ENCODE measurements around the gene NLGN3.

NLGN3 gene

DNA sequence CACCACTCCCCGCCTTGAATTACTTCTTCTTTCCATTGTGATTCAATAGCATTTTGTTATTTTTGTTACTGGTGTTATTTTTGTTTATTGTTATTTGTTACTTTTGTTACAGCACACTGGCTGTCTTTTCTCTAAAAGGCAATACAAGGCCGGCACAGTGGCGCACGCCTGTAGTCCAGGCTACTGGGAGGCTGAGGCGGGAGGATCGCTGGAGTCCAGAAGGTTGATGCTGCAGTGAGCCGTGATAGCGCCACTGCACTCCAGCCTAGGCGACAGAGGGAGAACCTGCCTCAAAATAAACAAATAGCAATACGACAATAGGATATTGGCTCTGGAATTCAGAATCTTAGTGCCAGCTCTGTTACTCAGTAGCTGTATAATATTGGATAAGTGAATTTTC lies 27.3 kb upstream of the NLGN3 start:
- no peak overlapping the region for H3K27ac ChIP-seq
- no peak for DNase-seq (ENCODE audit: low read depth, low spot score)

DNA sequence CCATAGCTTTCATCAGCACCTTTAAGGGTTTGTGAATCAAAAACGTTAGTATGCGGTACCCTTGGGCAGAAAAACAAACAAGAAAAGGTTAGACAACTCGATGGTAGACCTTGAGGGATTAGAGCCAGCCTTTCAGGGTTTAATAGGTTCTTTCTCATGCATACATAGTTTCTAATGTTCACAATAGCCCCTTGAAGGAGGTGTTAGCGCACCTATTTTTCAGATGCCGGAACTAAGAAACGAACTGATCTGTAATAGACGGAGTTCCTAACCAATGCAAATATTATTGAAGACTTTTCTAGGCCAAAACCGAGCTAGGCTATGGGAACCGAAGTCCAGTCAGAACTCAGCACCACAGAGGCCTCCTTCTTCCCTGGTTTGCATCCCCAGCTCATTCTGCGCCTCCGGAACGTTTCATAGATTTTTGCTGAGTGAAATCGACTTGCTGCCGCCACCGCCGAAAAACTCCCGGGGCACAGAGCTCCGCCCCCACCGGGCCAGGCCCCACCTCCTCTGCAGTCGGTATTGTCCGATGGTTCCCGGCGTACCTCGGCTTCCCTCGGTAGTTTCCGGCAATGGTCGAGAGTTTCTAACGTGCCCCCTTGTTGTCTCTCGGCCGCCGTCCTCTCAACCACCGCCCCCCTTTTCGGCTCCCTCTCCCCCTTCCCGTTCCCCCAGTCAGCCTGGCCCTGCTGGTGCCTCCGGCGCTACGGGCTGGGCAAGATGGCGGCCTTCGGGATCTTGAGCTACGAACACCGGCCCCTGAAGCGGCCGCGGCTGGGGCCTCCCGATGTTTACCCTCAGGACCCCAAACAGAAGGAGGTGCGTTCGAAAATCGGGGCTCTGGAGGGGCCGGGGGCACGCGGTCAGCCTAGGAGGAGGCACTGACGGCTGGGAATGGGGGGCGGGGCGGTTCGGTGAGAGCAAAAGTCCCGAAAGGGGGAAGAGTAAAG lies 26.3 kb upstream of the NLGN3 start, which contains the start of gene MED12:
MED12 (plus strand) TSS at position 565 of the 953 bp plus-strand sequence; CDS start at position 724, 159 bp downstream.
- no peak for DNase-seq (ENCODE audit: low read depth, low spot score)
- peak within 1 kb of the TSS; percentile 12 for H3K27ac ChIP-seq

DNA sequence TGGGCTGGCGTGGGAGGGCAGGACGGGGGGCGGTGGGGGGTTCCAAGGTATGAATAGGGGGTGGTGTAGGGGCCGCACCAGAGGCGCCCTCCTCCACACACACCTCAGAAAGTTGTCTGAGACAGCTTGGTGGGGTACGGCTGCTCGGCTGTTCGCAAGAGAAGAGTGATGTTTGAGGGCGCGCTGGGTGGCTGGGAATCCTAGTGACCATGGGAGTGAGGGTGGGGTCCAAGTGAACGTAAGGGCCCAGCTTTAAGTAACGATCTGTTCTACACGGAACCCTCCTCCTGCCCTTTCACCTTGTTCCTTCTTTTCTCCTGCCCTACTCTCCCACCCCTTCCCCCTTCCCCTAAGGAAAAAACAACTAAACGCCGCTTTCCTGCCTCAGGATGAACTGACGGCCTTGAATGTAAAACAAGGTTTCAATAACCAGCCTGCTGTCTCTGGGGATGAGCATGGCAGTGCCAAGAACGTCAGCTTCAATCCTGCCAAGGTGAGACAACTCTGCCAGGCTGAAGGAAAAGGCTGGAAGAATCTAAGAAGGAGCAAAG lies 25.6 kb upstream of the NLGN3 start:
- peak overlapping the region; percentile 12 for H3K27ac ChIP-seq
- DNase-seq (ENCODE audit: low read depth, low spot score), result no peak

GRCh38 chrX:71128166-71128833 lies 16.3 kb upstream of the NLGN3 start:
- no peak overlapping the region for H3K27ac ChIP-seq
- no peak for DNase-seq (ENCODE audit: low read depth, low spot score)

GRCh38 chrX:71128915-71129765 lies 15.5 kb upstream of the NLGN3 start:
- no peak overlapping the region for H3K27ac ChIP-seq
- DNase-seq (ENCODE audit: low read depth, low spot score), result no peak

DNA sequence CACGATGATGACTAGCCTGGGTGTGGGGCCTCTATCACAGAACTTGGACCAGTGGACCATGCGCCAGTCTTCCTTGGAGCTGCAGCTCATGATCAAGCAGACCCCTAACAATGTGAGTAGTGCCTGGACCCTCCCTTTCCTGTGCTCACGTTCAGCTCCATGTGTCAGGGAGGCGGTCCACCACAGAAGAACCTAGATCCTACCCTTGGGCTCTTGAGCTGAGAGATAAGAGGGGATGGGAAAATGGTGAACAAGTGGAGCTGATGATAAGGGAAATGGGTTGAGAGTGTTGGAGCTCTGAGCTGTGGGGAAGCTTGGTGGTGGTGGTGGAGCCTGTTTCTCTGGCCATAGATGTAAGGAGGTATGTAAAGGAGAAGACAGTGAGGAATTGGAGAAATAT lies 13.1 kb upstream of the NLGN3 start:
- DNase-seq (ENCODE audit: low read depth, low spot score), result no peak
- H3K27ac ChIP-seq, result no peak overlapping the region

- H3K27ac ChIP-seq, result no peak overlapping the region
- no peak for DNase-seq (ENCODE audit: low read depth, low spot score)
These were observed 4.2 kb upstream of the NLGN3 start for GRCh38 chrX:71140440-71140839.

- DNase-seq (ENCODE audit: low read depth, low spot score), result no peak
- no peak overlapping the region for H3K27ac ChIP-seq
These were observed 1.1 kb upstream of the NLGN3 start for GRCh38 chrX:71143508-71143907.

DNA sequence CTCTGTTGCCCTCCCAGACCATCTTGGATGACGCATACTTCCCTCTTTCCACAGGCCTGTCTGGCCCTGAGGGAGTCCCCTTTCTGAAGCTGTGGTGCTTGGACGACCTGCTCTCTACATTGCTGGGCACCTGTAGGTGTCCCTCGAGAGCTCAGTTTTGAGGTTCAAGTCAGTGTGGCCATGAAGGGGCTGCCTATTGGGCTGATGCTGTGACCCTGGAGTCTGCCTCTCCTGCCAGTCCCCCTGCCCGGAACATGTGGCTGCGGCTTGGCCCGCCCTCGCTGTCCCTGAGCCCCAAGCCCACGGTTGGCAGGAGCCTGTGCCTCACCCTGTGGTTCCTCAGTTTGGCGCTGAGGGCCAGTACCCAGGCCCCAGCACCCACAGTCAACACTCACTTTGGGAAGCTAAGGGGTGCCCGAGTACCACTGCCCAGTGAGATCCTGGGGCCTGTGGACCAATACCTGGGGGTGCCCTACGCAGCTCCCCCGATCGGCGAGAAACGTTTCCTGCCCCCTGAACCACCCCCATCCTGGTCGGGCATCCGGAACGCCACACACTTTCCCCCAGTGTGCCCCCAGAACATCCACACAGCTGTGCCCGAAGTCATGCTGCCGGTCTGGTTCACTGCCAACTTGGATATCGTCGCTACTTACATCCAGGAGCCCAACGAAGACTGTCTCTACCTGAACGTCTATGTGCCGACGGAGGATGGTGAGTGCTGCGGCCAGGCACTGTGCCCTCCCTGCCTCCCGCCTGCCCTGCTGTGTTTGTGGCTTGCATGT lies 3.0 kb downstream of the NLGN3 start:
- no peak for DNase-seq (ENCODE audit: low read depth, low spot score)
- no peak overlapping the region for H3K27ac ChIP-seq

GRCh38 chrX:71148278-71148663 lies 3.6 kb downstream of the NLGN3 start:
- DNase-seq (ENCODE audit: low read depth, low spot score), result no peak
- H3K27ac ChIP-seq, result no peak overlapping the region

- no peak for DNase-seq (ENCODE audit: low read depth, low spot score)
- H3K27ac ChIP-seq, result no peak overlapping the region
These were observed 6.7 kb downstream of the NLGN3 start for GRCh38 chrX:71151366-71151765.

DNA sequence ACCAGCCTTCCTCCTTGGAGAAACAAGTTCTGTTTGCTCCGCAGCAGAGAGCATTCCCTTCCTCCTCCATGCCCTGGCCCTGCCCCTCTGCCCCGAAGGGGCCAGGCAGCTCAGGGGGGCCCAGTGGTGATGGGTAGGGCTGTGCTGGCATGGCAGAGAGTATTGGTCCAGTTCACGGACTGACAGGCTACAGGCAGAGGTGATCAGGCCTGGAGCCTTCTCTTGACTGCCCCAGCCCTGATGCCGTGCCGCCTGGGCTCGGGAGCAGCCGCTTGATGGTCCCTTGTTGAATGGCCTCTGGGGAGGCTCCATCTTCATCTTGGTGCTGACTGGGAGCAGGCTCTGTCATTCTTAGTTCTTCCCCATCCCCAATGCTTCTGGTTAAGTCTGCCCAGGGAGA lies 9.6 kb downstream of the NLGN3 start:
- no peak for DNase-seq (ENCODE audit: low read depth, low spot score)
- no peak overlapping the region for H3K27ac ChIP-seq

GRCh38 chrX:71154641-71155040 lies 10.0 kb downstream of the NLGN3 start:
- H3K27ac ChIP-seq, result no peak overlapping the region
- DNase-seq (ENCODE audit: low read depth, low spot score), result no peak

DNA sequence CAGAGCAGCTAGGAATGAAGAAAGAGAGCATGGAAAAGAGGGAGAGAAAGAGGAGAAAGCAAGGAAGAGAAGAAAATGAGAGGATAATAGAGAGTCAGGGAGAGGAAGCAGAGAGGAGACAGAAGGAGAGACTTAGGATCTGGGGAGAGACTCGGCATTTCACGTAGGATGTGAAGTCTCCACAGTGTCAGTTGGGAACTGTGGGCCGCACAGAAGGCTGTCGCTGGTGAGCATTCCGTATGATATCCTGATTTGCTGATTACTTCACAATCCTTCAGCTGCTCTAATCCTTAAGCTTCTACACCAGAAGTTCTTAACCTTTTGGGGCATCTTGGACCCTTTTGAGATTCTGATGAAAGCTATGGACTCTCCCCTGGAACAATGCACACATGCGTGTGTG lies 14.0 kb downstream of the NLGN3 start:
- no peak for DNase-seq (ENCODE audit: low read depth, low spot score)
- H3K27ac ChIP-seq, result no peak overlapping the region

DNA sequence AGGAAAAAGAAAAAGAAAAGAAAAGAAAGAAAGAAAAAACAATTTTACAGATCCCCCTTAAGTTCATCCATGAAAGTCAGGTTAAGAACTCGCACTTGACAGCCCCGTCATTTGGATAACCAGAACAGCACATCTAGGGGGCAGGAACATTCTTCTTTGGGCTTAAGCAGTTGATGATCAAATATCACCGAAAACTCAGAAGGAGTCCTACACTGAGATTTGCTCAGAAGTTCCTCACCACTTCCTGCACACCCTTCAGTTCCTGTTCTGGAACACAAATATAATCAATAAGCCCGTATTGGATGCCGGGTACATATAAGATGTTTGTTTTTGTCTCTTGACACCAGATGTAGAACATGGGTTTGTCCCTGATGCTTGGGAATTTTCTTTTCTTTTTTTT lies 14.7 kb downstream of the NLGN3 start:
- no peak for DNase-seq (ENCODE audit: low read depth, low spot score)
- H3K27ac ChIP-seq, result no peak overlapping the region

- no peak for DNase-seq (ENCODE audit: low read depth, low spot score)
- H3K27ac ChIP-seq, result no peak overlapping the region
These were observed 15.8 kb downstream of the NLGN3 start for GRCh38 chrX:71160475-71160874.

DNA sequence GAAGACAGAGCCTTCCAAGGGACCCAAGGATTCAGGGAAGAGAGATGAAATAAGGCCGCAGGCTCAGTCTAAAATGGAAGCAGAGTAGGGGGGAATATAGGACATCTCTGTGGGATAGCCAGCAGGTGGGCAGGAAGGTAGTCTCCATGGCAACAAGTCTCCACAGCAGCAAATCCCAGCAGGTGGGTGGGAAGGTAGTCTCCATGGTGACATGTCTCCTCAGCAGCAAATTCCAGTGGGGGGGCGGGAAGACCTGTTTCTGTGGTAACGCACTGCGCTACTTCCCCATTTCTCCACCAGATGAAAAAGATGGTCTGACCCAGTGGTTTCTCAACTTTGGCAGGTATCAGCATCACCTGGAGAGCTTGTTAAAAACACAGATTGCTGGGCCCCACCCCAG lies 18.3 kb downstream of the NLGN3 start:
- DNase-seq (ENCODE audit: low read depth, low spot score), result no peak
- H3K27ac ChIP-seq, result no peak overlapping the region

GRCh38 chrX:71164071-71164470 lies 19.4 kb downstream of the NLGN3 start:
- no peak overlapping the region for H3K27ac ChIP-seq
- peak; percentile 0 for DNase-seq (ENCODE audit: low read depth, low spot score)

DNA sequence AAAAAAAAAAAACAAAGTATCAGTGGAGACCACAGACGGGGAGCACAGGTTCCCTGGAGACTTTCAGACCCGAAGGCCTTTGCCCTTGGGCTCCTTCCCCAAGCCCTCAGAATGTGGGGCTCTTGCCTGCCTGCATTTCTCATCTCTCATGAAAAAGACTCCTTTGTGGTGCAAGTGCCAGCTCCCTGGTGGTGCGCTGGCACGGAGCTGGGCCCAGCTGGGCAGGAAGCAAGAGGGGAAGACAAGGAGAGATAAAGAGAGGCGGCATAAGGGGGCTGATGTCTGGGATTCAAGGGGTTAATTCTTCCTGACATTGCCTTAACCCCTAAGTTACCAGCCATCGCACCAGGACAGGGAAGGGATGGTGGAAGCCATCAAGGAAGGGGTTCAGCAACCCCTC lies 21.8 kb downstream of the NLGN3 start:
- H3K27ac ChIP-seq, result no peak overlapping the region
- no peak for DNase-seq (ENCODE audit: low read depth, low spot score)

Measured in epithelial cell of prostate (primary cell).